Measurements from ENCODE around the gene FOXC2. TPM values are rescaled to one million over a fixed set of nuclear protein-coding genes. Genes with fewer than 3 reads are reported as not detected.
A peak's percentile ranks its signal among the peaks of the same experiment; 100 is the strongest.

Gene FOXC2
- total RNA-seq = not detected
- total RNA-seq (2013) = not detected
- 0 to 0.13 (median 0) reads per million in 29 experiments for total RNA-seq

DNA sequence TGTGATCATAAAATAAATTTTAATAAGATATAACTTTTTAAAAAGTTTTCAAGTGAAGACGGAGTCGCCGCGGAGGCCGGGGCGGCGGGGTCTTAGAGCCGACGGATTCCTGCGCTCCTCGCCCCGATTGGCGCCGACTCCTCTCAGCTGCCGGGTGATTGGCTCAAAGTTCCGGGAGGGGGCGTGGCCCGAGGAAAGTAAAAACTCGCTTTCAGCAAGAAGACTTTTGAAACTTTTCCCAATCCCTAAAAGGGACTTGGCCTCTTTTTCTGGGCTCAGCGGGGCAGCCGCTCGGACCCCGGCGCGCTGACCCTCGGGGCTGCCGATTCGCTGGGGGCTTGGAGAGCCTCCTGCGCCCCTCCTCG lies at the start of gene FOXC2:
FOXC2 (plus strand) TSS at position 229 of the 365 bp plus-strand sequence. CDS start 507 bp downstream, outside the sequence.
- Histone ChIP-seq H3K27me3 (replicated peaks in 1 of 2; ENCODE audit: control insufficient read depth in 2 of 2, extremely low read depth in 1 of 2, insufficient read depth in 2 of 2, low read length in 1 of 2) (peaks cover 10 to 70% of the 10 kb centered on the region in 2 experiments), H3K9me3 (no peaks in the 10 kb centered on the region), H3K36me3 (ENCODE audit: control insufficient read depth in 2 of 2, extremely low read depth in 1 of 2, insufficient read depth in 1 of 2, low read length in 1 of 2) (no peaks in the 10 kb centered on the region), H3K4me1 (ENCODE audit: control insufficient read depth in 1 of 2, extremely low read depth in 1 of 2, insufficient read depth in 2 of 2, low read length in 2 of 2) (peaks cover 4 to 28% of the 10 kb centered on the region in 2 experiments), H3K4me3 (ENCODE audit: control insufficient read depth in 1 of 2, extremely low read depth in 1 of 2, low read length in 1 of 2) (peak within 1 kb of the TSS in 1 of 2 donors; percentile 26), H3K27ac (ENCODE audit: low read length) (no peak within 1 kb of the TSS)
- no peak within 1 kb of the TSS for H3K27ac Mint-ChIP-seq
- ATAC-seq (replicated peaks in 1 of 4) (peak in 1 of 4 experiments; percentile 66), DNase-seq (peak in 27 of 35 experiments; percentile 17 to 63 (median 36))
- 2% methylated on average over 15 of the region's 30 CpGs for WGBS (ENCODE audit: insufficient coverage)
- H3K9me3 Mint-ChIP-seq = no peaks in the 10 kb centered on the region
- ChIA-PET CTCF (no interaction called here), POLR2A (no interaction called here)
- no peaks in the 10 kb centered on the region for H3K36me3 Mint-ChIP-seq
- H3K4me1 Mint-ChIP-seq = peaks cover 19 to 32% (median 20%) of the 10 kb centered on the region in 3 donors
- peak within 1 kb of the TSS; percentile 6 to 68 (median 21) for H3K4me3 Mint-ChIP-seq
- peaks cover 52 to 74% of the 10 kb centered on the region in 2 donors for H3K27me3 Mint-ChIP-seq

DNA sequence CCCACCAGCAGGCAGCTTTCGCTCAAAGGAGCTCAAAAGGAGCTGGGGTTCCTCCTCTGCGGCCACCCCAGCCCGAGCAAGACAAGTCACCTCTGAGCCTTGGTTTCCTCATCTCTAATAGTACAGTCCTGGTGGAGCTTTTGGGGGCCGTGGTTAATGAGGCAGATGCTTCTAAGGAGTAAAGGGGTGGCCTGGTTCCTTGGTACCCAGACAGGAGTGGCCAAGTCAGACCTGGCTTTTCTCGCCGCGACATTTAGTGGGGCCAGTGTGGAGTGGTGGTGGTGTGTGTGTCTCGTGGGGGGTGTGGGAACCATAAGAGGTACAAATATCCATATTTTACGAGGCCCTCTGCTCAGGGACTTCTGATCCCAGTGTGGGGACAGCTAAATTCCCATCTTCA lies 49.6 kb upstream of the FOXC2 start:
- Mint-ChIP-seq H3K4me3 (no peak overlapping the region), H3K27ac (peak overlapping the region in 1 of 2 donors; percentile 52), H3K9me3 (no peaks in the 10 kb centered on the region), H3K36me3 (no peaks in the 10 kb centered on the region), H3K27me3 (peaks cover 48 to 84% of the 10 kb centered on the region in 2 donors), H3K4me1 (peaks cover 14 to 21% (median 15%) of the 10 kb centered on the region in 3 donors)
- Histone ChIP-seq H3K27ac (ENCODE audit: low read length) (no peak overlapping the region), H3K4me1 (ENCODE audit: control insufficient read depth in 1 of 2, extremely low read depth in 1 of 2, insufficient read depth in 2 of 2, low read length in 2 of 2) (peaks cover 0 to 10% of the 10 kb centered on the region in 2 experiments), H3K4me3 (ENCODE audit: control insufficient read depth in 1 of 2, extremely low read depth in 1 of 2, low read length in 1 of 2) (no peak overlapping the region), H3K36me3 (ENCODE audit: control insufficient read depth in 2 of 2, extremely low read depth in 1 of 2, insufficient read depth in 1 of 2, low read length in 1 of 2) (no peaks in the 10 kb centered on the region), H3K9me3 (no peaks in the 10 kb centered on the region), H3K27me3 (replicated peaks in 1 of 2; ENCODE audit: control insufficient read depth in 2 of 2, extremely low read depth in 1 of 2, insufficient read depth in 2 of 2, low read length in 1 of 2) (peaks cover 22 to 91% of the 10 kb centered on the region in 2 experiments)
- ChIA-PET CTCF (interaction anchor here in 1 of 2 donors (0.6 kb wide), 1 partner anchor 444 kb away, joined by 6 read pairs; no protein-coding TSS in a partner anchor), POLR2A (no interaction called here)
- DNase-seq = no peak
- WGBS (ENCODE audit: insufficient coverage) = 0% methylated on average over 2 of the region's 9 CpGs
- ATAC-seq (replicated peaks in 1 of 4) = no peak

DNA sequence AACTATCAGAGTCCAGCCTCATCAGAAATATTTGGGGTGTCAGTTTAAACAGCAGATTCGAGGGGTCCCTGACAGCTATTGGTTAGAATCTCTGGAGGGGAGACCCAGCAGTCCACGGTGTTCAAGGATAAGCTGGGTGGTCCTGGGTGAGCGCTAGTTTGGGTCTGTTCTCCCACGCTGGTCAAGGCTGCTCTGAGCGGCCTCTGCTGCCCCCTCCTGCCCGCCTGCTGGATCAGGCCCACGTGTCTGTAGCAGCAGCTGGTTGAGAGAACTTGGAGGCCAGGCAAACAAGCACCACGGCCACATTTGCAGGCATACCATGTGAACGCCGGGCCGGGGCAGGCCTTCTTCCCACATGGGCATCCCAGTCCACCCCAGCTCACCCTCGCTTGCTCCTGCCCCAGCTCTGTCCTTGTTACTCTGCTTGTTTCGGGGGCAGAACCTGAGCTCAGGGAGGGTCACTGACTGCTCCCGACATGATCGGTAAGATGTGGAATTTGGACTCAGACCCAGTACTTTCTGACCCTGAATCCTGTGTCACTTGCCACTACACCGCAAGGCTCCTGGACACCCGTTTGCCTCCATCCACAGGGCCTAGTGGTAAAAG lies 48.9 kb upstream of the FOXC2 start:
- POLR2A ChIA-PET = no interaction called here
- no peaks in the 10 kb centered on the region for H3K36me3 ChIP-seq (ENCODE audit: control insufficient read depth in 2 of 2, extremely low read depth in 1 of 2, insufficient read depth in 1 of 2, low read length in 1 of 2)
- no peak overlapping the region for H3K4me3 ChIP-seq (ENCODE audit: control insufficient read depth in 1 of 2, extremely low read depth in 1 of 2, low read length in 1 of 2)
- peaks cover 22 to 89% of the 10 kb centered on the region in 2 experiments for H3K27me3 ChIP-seq (replicated peaks in 1 of 2; ENCODE audit: control insufficient read depth in 2 of 2, extremely low read depth in 1 of 2, insufficient read depth in 2 of 2, low read length in 1 of 2)
- no peak overlapping the region for H3K4me3 Mint-ChIP-seq
- DNase-seq = peak in 1 of 35 experiments; percentile 25
- 25% methylated on average over 17 of the region's 17 CpGs for WGBS (ENCODE audit: insufficient coverage)
- H3K27ac Mint-ChIP-seq = no peak overlapping the region
- peaks cover 14 to 20% (median 15%) of the 10 kb centered on the region in 3 donors for H3K4me1 Mint-ChIP-seq
- ATAC-seq (replicated peaks in 1 of 4) = no peak
- no peaks in the 10 kb centered on the region for H3K9me3 Mint-ChIP-seq
- H3K9me3 ChIP-seq = no peaks in the 10 kb centered on the region
- CTCF ChIA-PET = no interaction called here
- no peak overlapping the region for H3K27ac ChIP-seq (ENCODE audit: low read length)
- H3K27me3 Mint-ChIP-seq = peaks cover 47 to 84% of the 10 kb centered on the region in 2 donors
- H3K4me1 ChIP-seq (ENCODE audit: control insufficient read depth in 1 of 2, extremely low read depth in 1 of 2, insufficient read depth in 2 of 2, low read length in 2 of 2) = peaks cover 0 to 10% of the 10 kb centered on the region in 2 experiments
- H3K36me3 Mint-ChIP-seq = no peaks in the 10 kb centered on the region

DNA sequence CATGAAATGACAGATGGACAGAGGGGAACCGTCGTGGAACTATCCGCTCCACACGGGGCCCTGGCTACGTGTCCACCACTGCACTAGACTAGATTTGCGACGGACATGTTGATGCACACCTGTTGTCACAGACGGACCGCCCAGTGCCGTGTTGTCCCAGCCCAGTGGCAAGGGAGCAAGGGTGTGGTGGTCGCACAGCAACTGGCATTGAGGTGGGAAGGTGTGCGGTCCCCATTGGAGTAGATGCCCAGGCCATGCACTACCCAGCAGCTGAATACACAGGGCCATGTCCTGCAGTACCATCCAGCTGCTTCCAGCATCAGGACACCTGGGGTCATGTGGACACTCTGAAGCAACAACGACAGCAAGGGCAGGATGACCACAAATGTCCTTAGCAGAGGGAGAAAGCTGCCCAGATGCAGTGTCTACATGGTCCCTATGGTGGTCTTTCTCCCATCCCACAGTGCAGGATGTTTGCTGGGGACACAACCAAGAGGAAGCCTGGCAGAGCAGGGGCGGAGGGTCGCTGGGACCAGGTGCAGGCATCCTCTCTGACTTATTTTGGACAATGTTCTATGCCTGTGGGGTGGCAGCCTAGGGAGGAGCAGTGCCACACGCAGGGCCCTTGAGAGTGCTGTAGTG lies 47.5 kb upstream of the FOXC2 start:
- Histone ChIP-seq H3K27me3 (replicated peaks in 1 of 2; ENCODE audit: control insufficient read depth in 2 of 2, extremely low read depth in 1 of 2, insufficient read depth in 2 of 2, low read length in 1 of 2) (peaks cover 20 to 85% of the 10 kb centered on the region in 2 experiments), H3K27ac (ENCODE audit: low read length) (no peak overlapping the region), H3K4me1 (ENCODE audit: control insufficient read depth in 1 of 2, extremely low read depth in 1 of 2, insufficient read depth in 2 of 2, low read length in 2 of 2) (peaks cover 0 to 10% of the 10 kb centered on the region in 2 experiments), H3K36me3 (ENCODE audit: control insufficient read depth in 2 of 2, extremely low read depth in 1 of 2, insufficient read depth in 1 of 2, low read length in 1 of 2) (no peaks in the 10 kb centered on the region), H3K9me3 (no peaks in the 10 kb centered on the region), H3K4me3 (ENCODE audit: control insufficient read depth in 1 of 2, extremely low read depth in 1 of 2, low read length in 1 of 2) (no peak overlapping the region)
- CTCF ChIA-PET = interaction anchor here in 1 of 2 donors (1.0 kb wide), 1 partner anchor 9 kb away, joined by 3 read pairs; the partner anchor contains the start of gene FOXF1
- Mint-ChIP-seq H3K27me3 (peaks cover 37 to 74% of the 10 kb centered on the region in 2 donors), H3K4me3 (peak overlapping the region in 2 of 3 donors; percentile 41 to 52), H3K36me3 (no peaks in the 10 kb centered on the region), H3K27ac (peak overlapping the region in 1 of 2 donors; percentile 65), H3K4me1 (peaks cover 9 to 15% (median 11%) of the 10 kb centered on the region in 3 donors), H3K9me3 (no peaks in the 10 kb centered on the region)
- WGBS (ENCODE audit: insufficient coverage) = 81% methylated on average over 16 of the region's 16 CpGs
- POLR2A ChIA-PET = interaction anchor here in 1 of 2 donors (0.6 kb wide), 1 partner anchor 511 kb away, joined by 6 read pairs; no protein-coding TSS in a partner anchor
- no peak for ATAC-seq (replicated peaks in 1 of 4)
- DNase-seq = no peak

DNA sequence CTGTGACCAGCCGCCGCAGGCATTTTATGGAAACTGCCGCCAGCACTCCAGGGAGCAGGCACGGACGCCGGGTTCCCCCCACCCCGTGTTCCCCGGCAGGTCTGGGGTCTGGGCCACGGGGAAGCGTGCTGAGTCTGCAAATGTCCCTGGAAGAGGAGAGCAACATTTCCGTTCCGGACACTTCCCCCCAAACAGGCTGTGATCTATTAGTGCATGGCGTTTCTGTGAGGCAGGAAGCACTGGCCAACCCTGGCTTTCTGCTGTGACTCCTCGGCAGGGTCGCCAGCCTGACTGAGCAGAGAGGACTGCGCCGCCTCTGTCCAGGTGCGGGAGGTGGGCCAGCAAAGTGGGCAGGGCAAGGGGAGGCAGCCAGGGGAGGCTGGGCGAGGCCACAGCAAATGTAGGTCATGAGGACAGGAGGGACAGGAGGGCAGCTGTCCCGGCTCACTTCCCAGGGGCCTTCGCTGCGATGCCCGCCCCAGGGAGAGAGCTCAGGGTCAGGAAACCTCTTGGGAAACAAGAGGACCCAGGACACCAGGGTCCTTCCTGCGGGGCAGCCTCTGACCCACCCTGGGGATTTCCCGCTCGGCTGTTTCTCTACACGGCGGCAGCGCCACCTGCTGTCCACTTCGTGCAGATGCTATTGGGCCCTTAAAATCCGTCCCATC lies 46.8 kb upstream of the FOXC2 start:
- peak overlapping the region in 2 of 3 donors; percentile 49 to 52 for H3K4me3 Mint-ChIP-seq
- no peaks in the 10 kb centered on the region for H3K36me3 Mint-ChIP-seq
- Histone ChIP-seq H3K4me3 (ENCODE audit: control insufficient read depth in 1 of 2, extremely low read depth in 1 of 2, low read length in 1 of 2) (peak overlapping the region in 1 of 2 donors; percentile 16), H3K9me3 (no peaks in the 10 kb centered on the region), H3K27me3 (replicated peaks in 1 of 2; ENCODE audit: control insufficient read depth in 2 of 2, extremely low read depth in 1 of 2, insufficient read depth in 2 of 2, low read length in 1 of 2) (peaks cover 20 to 85% of the 10 kb centered on the region in 2 experiments), H3K27ac (ENCODE audit: low read length) (no peak overlapping the region), H3K36me3 (ENCODE audit: control insufficient read depth in 2 of 2, extremely low read depth in 1 of 2, insufficient read depth in 1 of 2, low read length in 1 of 2) (no peaks in the 10 kb centered on the region), H3K4me1 (ENCODE audit: control insufficient read depth in 1 of 2, extremely low read depth in 1 of 2, insufficient read depth in 2 of 2, low read length in 2 of 2) (peaks cover 0 to 10% of the 10 kb centered on the region in 2 experiments)
- H3K4me1 Mint-ChIP-seq = peaks cover 9 to 15% (median 11%) of the 10 kb centered on the region in 3 donors
- DNase-seq = peak in 32 of 35 experiments; percentile 2 to 76 (median 37)
- 15% methylated on average over 30 of the region's 31 CpGs for WGBS (ENCODE audit: insufficient coverage)
- ChIA-PET POLR2A (interaction anchor here in 1 of 2 donors (0.6 to 0.7 kb wide), 2 partner anchors 511 to 709 kb away, joined by 4 to 6 read pairs; no protein-coding TSS in a partner anchor), CTCF (interaction anchor here (0.6 to 1.0 kb wide), 3 partner anchors 9 to 703 kb away, joined by 3 to 5 read pairs (median 3); partner anchors contain the start of gene FOXF1 (in 1 of the 2))
- H3K9me3 Mint-ChIP-seq = no peaks in the 10 kb centered on the region
- ATAC-seq (replicated peaks in 1 of 4) = peak; percentile 51 to 65 (median 62)
- no peak overlapping the region for H3K27ac Mint-ChIP-seq
- peaks cover 31 to 68% of the 10 kb centered on the region in 2 donors for H3K27me3 Mint-ChIP-seq
